Measurements from ENCODE around the gene NR1D1. TPM values are rescaled to one million over a fixed set of nuclear protein-coding genes. Genes with fewer than 3 reads are reported as not detected.

Gene NR1D1
- total and polyA plus RNA-seq, 2 of the 13 experiments (the other 11 are each of a cell fraction or from before 2014, with no cell fraction given): 2.1 to 2.7 TPM

- TF ChIP-seq NCOR1 (IDR thresholded peaks at IDR 0.05; ENCODE audit: borderline replicate concordance, low read length) (no peak), MAX (IDR thresholded peaks at IDR 0.05) (peak; percentile 71; the same call in 1 of the 2 replicates), NR2F2 (IDR thresholded peaks at IDR 0.05; ENCODE audit: borderline replicate concordance, low read depth) (no peak; the same call in 1 of the 2 replicates), HNF4A (CRISPR knock-in tag; IDR thresholded peaks at IDR 0.05) (peak; percentile 60), ZNF7 (CRISPR knock-in tag; IDR thresholded peaks at IDR 0.05) (peak; percentile 72), ZNF891 (CRISPR knock-in tag; IDR thresholded peaks at IDR 0.05) (no peak), NRL (CRISPR knock-in tag; IDR thresholded peaks at IDR 0.05; ENCODE audit: borderline replicate concordance) (peak; percentile 50; the same call in 1 of the 2 replicates), ARID4A (CRISPR knock-in tag; IDR thresholded peaks at IDR 0.05; ENCODE audit: borderline replicate concordance) (peak; percentile 50; the same call in 1 of the 2 replicates), SP1 (IDR thresholded peaks at IDR 0.05) (no peak), SP1 (CRISPR knock-in tag; IDR thresholded peaks at IDR 0.05) (peak; percentile 52), ZBTB10 (CRISPR knock-in tag; IDR thresholded peaks at IDR 0.05; ENCODE audit: borderline replicate concordance) (peak; percentile 70; the same call in 1 of the 2 replicates), NR2F6 (IDR thresholded peaks at IDR 0.05) (peak; percentile 74), NR2F6 (CRISPR knock-in tag; IDR thresholded peaks at IDR 0.05) (peak; percentile 74; the same call in 1 of the 2 replicates)
- TF ChIP-seq, protein P1, sequence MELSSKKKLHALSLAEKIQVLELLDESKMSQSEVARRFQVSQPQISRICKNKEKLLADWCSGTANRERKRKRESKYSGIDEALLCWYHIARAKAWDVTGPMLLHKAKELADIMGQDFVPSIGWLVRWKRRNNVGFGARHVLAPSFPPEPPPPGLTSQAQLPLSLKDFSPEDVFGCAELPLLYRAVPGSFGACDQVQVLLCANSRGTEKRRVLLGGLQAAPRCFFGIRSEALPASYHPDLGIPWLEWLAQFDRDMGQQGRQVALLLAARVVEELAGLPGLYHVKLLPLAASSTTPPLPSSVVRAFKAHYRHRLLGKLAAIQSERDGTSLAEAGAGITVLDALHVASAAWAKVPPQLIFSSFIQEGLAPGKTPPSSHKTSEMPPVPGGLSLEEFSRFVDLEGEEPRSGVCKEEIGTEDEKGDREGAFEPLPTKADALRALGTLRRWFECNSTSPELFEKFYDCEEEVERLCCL (CRISPR knock-in tag; IDR thresholded peaks at IDR 0.05; ENCODE audit: borderline replicate concordance): no peak
- TF ChIP-seq, protein P2, sequence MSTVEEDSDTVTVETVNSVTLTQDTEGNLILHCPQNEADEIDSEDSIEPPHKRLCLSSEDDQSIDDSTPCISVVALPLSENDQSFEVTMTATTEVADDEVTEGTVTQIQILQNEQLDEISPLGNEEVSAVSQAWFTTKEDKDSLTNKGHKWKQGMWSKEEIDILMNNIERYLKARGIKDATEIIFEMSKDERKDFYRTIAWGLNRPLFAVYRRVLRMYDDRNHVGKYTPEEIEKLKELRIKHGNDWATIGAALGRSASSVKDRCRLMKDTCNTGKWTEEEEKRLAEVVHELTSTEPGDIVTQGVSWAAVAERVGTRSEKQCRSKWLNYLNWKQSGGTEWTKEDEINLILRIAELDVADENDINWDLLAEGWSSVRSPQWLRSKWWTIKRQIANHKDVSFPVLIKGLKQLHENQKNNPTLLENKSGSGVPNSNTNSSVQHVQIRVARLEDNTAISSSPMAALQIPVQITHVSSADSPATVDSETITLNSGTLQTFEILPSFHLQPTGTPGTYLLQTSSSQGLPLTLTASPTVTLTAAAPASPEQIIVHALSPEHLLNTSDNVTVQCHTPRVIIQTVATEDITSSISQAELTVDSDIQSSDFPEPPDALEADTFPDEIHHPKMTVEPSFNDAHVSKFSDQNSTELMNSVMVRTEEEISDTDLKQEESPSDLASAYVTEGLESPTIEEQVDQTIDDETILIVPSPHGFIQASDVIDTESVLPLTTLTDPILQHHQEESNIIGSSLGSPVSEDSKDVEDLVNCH (CRISPR knock-in tag; IDR thresholded peaks at IDR 0.05): peak; percentile 34; the same call in 1 of the 2 replicates
- TF ChIP-seq, protein P3, sequence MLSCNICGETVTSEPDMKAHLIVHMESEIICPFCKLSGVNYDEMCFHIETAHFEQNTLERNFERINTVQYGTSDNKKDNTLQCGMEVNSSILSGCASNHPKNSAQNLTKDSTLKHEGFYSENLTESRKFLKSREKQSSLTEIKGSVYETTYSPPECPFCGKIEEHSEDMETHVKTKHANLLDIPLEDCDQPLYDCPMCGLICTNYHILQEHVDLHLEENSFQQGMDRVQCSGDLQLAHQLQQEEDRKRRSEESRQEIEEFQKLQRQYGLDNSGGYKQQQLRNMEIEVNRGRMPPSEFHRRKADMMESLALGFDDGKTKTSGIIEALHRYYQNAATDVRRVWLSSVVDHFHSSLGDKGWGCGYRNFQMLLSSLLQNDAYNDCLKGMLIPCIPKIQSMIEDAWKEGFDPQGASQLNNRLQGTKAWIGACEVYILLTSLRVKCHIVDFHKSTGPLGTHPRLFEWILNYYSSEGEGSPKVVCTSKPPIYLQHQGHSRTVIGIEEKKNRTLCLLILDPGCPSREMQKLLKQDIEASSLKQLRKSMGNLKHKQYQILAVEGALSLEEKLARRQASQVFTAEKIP (CRISPR knock-in tag; IDR thresholded peaks at IDR 0.05; ENCODE audit: borderline replicate concordance): no peak
Measured at GRCh38 chr17:40072735-40073346, 27.5 kb downstream of the NR1D1 start (continued).
